ENCODE measurements around the gene NONO.

DNA sequence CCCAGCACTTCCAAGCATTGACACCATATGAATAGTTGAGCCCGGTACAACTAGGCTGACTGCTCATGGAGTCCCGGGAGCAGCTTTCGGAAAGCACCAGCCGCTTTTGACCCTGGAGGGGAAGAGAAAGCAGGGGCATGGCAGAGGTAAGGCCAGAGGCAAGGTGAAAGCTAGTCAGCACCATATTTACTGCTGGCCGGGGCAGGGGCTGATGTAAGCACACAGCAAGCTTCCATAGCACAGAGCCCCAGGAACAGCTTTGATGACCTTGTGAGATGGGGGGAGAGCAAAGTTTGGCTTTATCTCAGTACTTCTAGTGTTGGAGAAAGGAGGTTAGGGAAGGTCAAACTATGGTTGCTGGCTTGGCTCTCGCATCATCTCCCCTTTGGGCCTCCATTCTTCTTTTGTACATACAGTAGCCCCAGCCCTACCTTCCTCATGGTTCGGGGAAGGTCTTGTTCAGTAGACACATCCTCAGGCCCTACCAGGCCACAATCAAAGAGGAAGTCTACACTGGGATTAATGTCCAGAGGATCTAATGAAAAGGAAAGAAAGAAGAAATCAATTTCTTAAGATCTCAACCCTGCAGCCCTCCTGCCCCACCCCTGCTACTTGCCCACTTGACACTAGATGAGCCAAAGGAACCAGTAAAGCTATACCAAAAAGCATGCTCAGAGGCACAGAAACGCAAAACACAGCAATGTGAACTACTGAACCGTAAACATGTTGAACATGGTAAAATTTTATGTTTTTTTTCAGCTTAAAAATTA lies 38.9 kb upstream of the NONO start:
- TF ChIP-seq, protein P1, sequence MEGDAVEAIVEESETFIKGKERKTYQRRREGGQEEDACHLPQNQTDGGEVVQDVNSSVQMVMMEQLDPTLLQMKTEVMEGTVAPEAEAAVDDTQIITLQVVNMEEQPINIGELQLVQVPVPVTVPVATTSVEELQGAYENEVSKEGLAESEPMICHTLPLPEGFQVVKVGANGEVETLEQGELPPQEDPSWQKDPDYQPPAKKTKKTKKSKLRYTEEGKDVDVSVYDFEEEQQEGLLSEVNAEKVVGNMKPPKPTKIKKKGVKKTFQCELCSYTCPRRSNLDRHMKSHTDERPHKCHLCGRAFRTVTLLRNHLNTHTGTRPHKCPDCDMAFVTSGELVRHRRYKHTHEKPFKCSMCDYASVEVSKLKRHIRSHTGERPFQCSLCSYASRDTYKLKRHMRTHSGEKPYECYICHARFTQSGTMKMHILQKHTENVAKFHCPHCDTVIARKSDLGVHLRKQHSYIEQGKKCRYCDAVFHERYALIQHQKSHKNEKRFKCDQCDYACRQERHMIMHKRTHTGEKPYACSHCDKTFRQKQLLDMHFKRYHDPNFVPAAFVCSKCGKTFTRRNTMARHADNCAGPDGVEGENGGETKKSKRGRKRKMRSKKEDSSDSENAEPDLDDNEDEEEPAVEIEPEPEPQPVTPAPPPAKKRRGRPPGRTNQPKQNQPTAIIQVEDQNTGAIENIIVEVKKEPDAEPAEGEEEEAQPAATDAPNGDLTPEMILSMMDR (IDR thresholded peaks at IDR 0.05), result no peak
- TF ChIP-seq POLR2A (IDR thresholded peaks at IDR 0.05; ENCODE audit: low read length) (no peak), SMC3 (IDR thresholded peaks at IDR 0.05) (no peak), ZFP36 (IDR thresholded peaks at IDR 0.05; ENCODE audit: borderline replicate concordance, partially characterized antibody) (no peak), JUN (IDR thresholded peaks at IDR 0.05) (no peak), CBX2 (IDR thresholded peaks at IDR 0.05; ENCODE audit: borderline replicate concordance, low read depth) (no peak), SREBF2 (IDR thresholded peaks at IDR 0.05) (no peak), KDM5A (IDR thresholded peaks at IDR 0.05) (no peak), CHD2 (IDR thresholded peaks at IDR 0.05; ENCODE audit: low read length, partially characterized antibody) (no peak), NPAS2 (CRISPR knock-in tag; IDR thresholded peaks at IDR 0.05; ENCODE audit: borderline replicate concordance) (no peak), EP300 (IDR thresholded peaks at IDR 0.05) (no peak)
